ENCODE data around the gene UBE2E1.

Gene UBE2E1

DNA sequence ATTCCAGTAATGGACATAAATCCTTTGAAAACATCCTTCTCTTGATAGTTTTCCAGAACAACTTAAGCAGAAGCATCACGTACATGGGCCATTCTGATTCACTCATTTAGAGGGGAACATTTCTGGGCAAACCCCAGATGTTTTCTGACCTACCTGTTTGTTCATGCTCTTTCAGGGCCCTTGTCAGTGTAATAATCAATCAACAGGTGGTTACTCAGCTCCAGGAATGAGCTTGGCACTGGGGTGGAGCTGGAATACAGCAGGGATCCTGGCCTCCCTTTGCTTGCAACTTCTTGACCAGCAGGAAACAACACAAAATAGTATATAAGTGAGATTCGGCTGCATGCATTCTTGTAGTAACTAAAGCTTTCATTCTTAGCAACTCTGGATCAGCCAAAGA, 9.2 kb upstream of the UBE2E1 start:
- no peak for FAIRE-seq

DNA sequence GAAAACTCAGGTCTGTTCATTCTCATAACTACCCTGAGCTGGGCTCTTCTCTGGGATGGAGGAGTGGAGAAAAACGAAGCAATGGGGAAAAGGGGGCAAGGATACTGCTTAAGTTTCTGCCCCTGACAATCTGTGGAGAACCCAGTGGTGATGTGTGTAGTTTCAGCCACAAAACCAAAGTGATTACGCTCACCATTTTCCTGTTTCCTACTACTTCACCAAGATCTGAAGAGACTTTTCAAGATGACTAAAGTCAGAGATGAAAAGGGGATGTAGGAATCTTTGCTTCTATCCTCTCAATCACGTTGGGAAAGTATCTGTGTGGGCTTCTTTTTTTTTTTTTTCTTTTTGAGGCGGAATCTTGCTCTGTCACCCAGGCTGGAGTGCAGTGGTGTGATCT, 8.3 kb upstream of the UBE2E1 start:
- no peak for FAIRE-seq

DNA sequence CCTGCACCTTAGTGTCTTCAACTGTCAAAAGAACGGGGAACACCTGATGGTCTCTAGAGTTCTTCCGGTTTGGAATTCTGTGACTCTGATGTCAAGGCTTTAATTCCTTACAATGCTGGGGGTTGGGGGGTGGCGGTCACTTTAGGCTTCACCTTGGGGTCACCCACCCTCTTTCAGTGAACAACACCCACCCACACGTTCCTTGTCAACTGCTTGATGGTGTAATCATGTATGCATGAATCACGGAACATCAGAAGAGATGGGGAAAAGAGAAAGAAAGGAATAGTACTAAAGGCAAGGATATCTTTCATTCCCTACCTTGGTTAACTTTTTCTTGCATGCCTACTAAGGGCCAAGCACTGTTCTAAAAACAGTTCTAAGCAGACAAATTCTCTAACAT, 7.3 kb upstream of the UBE2E1 start:
- no peak for FAIRE-seq

DNA sequence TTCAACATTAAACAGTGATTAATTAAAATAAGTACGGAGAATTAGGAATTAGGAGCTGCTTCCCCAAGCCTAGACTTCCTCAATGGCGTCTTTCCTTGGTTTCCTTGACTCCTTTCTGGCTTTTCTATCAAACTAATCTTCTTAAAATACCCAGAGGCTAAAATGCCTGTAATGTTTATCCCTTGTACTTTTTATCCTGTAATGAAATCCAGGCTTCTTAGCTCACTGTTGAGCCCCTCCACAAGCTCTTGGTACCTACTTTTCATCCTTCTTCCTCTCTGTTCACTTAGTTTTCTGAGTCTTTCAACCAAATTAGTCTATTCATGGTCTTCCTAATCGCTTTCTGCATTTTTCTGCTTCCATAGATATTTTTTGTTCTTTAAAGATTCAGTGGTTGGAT, 6.9 kb upstream of the UBE2E1 start:
- no peak for FAIRE-seq

DNA sequence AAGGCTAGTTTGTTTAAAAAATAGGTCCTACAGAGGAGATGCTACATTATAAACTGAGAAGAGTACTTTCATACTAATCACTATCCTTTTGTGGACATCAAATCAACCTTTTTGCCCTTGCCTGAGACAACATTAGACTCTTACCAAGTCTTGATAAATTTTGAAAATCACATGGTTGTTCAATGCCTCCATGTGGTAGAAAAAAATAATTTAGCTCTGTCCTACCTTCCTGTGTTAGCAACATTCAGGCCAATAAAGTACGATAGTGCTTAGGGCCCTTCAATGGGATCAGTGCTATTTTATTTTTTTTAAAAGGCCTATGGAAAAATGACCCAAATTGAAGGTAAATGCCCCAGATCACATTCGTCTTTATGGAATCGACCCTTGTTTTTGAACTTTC, 5.0 kb upstream of the UBE2E1 start:
- FAIRE-seq = no peak

DNA sequence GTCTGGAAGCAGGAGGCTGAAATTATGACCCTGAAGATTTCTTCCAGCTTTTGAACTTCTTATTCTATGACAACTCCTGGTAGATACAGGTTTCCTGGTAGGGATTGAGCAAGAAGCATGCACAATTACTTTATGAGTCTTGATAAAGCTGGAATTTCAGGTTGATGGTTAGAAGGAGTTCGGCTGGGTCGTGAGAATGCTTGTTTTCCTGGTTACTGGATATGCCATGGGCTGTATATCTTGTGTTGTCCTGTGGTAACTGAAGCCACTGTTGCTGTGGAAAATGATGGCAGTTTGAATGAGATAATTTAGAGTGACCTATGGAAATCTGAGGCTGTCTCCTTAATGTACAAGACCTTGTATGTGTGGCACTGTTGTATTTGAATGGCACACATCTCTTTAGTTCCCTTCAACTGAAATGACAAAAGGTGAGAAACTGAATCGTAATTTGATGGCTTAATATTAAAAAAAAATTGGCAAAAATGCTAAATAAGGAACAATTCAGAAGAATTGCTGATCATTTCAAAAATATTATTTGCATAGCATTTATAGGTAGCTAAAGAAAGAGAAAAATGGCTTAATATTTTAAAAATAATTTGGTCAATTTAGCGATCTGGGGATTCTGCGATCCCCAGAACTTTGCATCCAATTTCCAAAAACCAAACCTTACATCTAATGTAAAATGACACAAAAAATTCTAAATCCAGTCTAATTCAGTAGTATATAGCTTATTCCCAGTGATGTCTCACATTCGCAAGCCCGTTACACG, 1.1 kb upstream of the UBE2E1 start:
- FAIRE-seq = no peak

DNA sequence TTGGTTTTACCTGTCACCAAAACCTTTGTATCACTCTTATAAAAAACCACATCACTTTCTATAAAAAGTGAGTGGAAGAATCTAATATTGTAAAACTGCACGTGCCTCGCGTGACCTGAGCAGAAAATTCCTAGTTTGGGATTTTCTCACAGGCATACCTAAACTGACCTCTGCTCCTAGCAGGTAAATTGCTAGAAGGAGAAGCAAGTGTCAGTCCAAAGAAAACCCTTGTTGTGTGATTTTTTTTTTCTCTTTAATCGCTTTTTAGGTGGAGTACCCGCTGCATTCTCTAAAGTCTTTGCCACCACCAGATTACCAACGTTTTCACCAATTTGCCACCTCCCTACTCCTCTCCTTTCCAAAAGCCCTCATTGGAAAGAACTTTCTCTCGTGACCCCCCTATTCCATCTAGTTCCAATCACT, 534 bp upstream of the UBE2E1 start:
- FAIRE-seq = no peak

DNA sequence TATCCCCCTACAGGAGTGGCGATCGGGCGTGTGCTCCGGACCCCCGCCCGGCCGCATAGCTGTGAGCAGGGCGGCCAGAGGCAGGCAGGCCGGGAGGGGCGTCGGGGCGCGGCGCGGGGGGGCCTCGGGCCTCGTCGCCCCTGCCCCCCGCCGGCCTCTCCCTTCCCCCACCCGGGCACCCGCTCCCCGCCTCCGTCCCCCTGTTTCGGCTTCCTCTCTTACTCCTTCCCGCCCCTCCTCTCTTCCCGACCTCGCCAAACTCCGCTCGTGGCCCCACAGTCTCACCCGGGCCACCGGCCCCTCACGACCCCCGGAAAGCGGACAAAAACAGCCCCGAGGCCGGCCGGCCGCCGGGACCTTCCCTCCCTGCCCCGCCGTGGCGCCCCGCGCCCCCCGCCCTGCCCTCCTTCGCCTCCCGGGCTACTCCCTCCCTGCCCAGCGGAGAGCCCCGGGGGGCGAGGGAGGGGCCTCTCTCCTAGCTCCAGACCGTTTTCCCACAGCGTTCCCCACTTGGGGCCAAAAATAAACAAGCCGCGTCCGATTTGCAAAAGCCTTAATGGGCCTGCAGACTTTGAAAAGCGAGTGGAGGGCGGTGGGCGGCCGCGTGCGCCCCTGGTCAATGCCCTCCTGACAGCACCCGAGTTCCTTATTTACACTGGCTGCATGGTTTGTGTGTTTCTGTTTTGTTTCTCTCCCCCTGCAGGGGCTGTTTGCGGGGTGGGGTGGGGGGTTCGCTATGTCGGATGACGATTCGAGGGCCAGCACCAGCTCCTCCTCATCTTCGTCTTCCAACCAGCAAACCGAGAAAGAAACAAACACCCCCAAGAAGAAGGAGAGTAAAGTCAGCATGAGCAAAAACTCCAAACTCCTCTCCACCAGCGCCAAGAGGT, 1.0 kb downstream of the UBE2E1 start:
- no peak for FAIRE-seq

DNA sequence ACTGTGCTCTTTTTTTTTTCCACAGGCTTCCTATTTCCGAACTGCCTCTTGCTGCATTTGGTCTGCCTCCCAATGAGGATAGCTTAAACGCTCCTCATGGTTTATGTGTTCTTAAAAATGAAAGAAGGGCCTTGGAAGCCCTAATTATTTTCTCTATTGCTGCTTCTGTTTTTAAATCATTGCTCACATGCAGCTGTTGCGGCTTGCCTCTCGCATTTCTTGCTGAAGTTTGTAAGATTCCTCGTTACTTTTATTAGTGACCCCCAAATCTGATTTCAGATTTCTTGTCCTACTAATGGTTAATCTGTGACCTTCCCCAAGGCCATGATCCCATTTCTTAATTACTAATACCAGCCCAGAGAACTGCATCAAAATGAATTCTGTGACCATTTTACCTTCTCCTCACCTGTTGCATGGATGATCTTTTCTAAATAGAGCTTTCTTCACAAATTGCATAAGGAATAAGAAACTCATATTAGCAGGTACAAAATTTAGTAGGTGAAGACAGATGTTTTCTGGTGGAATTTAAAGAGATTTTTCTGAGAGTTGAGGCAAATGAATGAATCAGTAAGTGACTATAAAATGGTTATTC, 1.8 kb downstream of the UBE2E1 start:
- no peak for FAIRE-seq

DNA sequence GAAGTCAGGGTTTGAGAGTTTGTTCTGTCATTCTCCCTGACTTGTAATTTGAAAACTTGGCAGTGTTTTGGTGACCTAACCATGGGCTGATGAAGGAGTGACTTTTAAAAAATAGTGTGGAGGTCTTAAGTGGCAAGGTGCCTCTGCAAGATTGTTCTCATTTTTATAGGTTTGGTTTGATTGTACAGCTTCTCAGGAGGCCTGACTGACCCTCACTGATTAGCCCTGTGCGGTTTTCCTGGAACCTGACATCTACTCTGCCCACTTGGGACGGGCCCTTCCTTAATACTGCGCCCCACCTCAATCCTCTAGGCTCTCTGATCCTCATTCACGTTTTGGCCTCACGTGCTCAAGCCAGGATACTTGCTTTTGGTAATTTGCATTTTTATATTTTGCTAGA, 2.8 kb downstream of the UBE2E1 start:
- FAIRE-seq = no peak

DNA sequence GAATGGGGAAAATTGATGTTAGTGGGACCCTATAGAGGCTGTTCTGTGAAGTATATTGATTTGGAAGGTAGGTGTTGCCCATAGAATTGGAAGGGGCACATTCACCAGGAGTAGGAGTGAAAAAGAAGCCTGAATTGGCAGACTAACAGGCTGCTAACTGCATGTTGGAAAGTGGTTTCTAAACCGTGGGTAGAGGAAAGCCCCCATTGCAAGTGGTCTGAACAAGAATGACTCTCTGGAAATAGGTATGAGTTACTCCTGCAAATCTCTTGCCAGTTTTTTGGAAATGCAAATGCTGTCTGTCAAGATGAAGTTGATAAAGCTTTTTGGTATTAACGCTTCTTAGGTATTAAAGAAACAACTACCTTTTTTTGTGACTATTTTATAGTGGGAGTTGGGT, 3.5 kb downstream of the UBE2E1 start:
- no peak for FAIRE-seq

DNA sequence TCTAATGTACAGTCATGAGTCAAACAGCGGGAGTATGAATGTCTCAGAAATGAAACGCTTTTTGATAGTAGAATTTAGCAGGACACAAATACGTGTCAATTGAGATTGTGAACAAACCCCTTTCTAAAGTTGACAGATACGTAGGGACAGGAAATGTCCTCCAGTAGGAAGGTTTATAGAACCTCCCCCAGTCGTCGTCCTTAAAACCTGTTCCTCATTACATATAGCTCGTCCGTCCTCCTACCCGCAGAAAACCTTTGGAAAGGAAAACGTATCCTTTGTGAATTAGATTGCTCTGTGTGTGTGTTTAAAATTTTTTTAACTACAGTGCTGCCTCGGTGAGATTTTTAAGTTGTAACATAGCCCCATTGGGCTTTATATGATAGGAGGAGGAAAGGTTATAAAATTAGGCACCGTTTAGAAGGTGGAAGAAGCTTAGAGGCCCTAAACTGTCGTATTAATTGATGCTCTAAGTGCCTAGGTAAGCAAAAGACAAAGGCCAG, 4.1 kb downstream of the UBE2E1 start:
- FAIRE-seq = no peak

DNA sequence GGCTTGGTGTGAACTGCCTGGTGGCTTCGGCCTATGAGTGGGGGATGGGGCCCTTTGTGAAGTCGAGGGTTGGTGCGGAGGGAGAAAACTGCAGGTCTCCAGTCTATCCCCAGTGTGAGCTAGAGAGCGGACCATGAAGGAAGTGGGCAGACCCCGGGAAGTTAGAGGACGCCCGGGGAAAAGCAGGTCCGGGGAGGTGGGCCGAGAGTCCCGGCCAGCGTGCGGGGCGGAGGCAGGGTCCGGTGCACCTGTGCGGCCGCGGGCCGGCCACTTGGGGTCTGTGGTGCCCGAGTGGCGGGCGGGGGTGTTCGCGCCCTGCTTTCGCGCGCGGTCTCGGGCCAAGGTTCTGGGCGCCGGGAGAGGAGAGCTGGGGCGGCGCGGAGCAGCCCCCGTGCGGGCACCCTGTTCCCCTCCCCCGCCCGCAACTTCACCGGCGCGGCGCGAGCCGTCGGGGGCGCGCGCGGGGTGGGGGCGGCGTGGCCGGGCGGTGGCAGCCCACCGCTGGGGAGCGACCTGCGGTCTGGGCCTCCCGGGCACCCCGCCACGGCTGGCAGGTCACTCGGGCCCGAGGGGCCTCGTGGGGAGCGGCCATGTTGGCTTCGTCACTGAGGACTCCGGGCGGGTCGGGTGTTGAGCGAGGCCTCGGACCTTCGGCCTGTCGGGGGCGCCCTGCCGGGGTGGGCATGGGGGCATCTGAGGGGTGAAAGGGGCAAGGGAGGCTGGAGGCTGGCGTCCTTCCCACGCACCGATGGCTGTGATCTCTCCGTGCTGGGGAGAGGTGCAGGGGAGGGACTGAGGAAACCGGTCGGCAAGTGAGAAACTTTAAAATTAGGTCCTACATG, 4.8 kb downstream of the UBE2E1 start:
- no peak for FAIRE-seq

DNA sequence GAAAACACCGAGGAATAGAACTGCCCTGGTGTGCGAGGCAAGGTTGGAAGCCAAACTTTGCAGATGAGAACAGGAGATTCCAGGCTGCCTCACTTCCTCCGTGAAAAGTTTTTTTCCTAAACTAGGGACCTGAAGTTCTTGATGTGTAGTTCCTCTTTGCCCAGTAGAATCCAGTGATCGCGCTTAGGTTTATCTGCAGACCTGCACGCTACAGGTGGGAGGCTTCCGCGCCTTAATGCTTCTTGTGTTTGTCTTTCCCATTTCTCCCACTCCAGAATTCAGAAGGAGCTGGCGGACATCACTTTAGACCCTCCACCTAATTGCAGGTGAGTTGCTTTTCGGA, 5.4 kb downstream of the UBE2E1 start:
- no peak for FAIRE-seq

DNA sequence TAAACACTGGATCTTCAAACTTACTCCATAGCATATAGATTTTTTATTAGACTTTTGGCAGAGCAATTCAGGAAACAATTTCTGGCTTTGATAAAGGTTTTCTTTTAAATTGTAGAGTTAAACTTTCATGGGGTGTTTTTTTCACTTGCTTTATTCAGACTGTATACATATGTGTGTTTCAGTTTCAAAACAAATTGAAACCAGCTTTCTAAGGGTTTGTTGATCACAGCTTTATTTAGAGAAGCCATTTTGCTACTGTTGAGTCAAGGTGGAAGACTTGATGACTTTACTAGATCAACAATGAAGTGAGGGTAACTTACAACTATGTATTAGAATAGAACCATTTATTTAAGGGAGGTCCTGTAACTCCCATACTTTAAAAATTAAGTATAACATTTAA, 6.2 kb downstream of the UBE2E1 start:
- no peak for FAIRE-seq

DNA sequence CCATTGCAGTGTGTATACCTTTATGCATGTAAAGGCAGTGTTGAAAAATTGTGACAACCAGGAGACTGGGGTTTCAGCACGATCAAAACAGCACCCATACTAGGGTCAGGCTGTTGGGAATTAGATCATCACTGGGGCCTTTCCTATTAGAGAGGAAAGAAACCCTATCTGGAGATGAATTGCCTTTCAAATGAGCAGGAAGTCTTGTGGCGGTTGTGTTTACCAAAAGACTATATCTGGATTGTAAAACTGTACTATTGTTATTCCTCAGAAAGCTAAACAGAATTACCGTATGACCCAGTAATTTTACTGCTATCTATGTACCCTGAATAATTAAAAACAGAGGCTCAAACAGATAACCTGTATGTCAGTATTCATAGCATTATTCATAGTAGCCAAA, 10.1 kb downstream of the UBE2E1 start:
- FAIRE-seq = no peak

DNA sequence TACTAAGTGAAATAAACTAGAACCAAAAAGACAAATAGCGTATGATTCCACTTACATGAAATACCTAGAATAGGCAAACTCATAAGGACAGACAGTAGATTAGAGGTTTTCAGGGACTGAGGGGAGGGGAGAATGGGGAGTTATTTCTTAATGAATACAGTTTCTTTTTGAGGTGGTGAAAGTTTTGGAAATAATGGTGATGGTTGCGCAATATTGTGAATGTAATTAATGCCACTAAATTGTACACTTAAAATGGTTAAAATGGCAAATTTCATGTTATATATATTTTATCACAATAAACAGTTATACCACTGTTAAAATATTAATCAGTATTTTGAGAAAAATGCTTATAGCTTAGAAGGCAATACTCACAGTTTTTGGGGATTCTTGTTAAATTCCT, 11.0 kb downstream of the UBE2E1 start:
- no peak for FAIRE-seq

DNA sequence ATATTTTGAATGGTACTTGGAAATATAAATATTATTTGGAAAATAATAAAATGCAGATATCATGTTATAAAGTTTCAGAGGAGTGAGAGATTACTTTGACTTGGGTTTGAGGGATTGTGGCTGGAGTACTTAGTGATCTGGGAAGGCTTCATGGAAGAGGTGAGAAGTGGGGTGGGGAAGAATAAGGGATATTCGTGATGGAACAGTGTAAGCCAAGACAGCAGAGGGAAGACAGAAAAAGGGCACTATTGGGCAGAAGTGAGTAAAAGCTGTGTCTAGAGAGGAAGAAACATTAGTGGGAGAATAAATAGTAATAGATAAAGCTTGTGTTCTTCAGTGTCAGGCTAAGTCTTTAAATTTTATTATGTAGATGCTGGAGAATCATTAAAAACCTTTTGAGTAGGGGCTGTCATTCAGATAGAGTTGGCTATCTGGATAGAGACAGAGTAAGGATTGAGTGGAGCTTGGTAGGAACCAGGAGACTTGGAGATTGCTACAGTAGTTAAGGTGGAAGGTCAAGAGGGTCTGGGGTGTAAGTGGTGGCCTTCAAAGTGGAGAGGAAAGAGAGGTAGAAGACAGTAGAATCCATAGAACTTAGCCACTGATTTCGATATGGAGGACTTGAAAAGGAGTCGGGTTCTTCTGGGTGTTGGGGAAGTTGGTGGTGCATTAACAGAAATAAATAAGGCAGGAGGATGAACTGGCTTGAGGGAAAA, 11.9 kb downstream of the UBE2E1 start:
- FAIRE-seq = no peak

DNA sequence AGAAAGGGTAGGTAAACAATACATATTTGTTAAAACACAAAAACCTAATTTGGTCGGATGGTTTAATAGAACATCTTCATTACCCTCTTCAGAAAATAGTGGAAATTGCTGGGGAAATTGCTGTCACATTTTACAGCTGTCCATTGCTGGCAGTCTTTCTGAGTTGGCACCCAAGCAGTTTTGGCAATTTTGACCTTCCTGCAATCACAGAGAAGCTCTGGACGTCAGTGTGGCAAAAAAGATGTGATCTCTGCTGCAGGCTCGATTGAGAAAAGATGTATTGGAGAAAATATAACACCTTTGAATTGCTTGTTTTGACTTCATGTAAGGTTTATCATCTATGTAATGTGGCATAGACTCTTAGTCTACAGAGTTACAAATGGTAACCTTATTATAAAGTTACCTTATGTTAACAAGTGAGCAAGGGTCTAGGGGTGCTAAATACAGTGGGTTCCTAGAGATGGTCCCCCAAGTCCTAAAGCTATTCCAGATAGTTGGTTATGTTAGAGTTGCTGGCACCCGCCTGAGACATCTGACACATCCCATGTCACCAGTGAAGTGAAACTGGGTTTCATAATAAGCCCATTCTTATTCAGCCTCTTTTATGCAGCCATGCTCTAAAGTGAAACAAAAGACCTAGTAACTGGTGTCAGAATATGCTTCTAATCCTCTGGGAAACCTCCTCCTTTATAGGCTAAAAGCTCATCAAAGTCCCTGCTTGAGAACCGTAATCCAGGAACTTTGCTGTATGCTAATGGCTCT, 14.0 kb downstream of the UBE2E1 start:
- no peak for FAIRE-seq

DNA sequence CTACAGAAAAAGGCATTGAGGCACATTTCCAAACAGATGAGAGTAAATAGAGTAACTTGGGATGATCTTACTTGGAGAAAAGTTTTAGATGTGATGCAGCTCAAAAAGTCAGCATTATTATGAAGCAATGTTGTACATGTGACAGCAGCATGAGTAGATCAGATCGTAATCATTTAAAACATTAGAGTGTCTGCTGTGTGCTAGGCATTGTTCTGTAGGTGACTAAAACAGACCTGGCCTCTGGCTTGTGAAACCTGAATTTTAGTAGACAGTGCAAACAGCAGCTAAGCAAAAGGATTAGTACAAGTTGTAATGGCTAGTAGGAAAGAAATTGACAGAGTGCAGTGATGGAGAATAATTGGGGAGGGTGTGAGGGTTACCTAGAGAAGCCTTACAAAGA, 15.1 kb downstream of the UBE2E1 start:
- no peak for FAIRE-seq

DNA sequence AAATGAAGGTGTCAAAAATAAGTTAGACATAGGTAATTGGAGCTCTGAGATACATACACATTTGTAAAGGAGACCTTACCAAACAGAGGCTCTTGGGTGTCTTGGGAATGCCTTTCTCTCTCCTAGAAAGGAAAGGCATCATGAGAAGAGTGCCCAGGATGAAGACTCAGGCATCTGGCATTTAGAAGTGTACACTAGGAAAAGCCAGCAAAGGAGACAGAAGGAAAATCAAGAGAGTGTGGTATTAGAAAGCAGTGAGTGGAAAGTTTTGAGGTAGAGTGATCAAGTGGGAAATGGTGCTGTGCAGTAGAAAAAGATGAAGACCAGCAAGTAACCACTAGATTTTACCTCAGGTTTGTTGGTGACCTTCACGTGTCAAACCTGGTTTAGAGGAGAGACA, 16.1 kb downstream of the UBE2E1 start:
- FAIRE-seq = no peak

DNA sequence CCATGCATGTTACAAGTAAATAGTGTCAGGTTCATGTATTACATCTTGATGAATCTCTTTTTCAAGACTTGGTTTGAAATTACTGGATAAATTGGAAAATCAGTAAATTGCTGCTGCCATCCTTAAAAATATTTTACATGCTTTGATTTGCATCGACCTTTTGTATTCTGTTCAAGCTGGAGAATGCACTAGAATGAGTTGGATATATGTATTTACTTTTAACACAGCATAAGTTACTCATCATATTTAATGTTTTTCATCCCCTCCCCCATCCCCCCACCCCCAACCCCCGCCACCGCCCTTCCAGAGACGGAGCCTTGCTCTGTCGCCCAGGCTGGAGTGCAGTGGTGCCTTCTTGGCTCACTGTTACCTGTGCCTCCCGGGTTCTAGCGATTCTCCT, 16.8 kb downstream of the UBE2E1 start:
- FAIRE-seq = no peak
